RWPE1 (cell line): Measurements from ENCODE around the gene GARIN1A.
"Not testable (repeated sequence)": the region's sequence is repeated elsewhere in the genome, so short reads cannot be mapped to it uniquely, and the experiment has no call there.

Experiments used
- CTCF ChIA-PET: fragments of 350-600 bp; sonication (Branson Sonifier 250); formaldehyde crosslinking; extraction: SDS; loops from one replicate; lab custom pipeline; 2021; lab: Yijun Ruan, JAX
- POLR2A ChIA-PET: fragments of 400-600 bp; formaldehyde crosslinking; extraction: SDS; loops from one replicate; lab custom pipeline; 2020; ENCODE audit warnings: antibody characterized with exemption; ENCODE audit not compliant: low non-redundant PET; lab: Yijun Ruan, JAX
- DNase-seq: peaks from one replicate; pipeline ENCODE4 v3.0.0; 2012; ENCODE audit warnings: low spot score
- H3K27ac ChIP-seq: fragments of 450-650 bp; 2 replicates; pipeline ENCODE4 v1.5.1; 2017
- TF ChIP-seq, protein P1 (sequence below): fragments of 450-650 bp; conservative IDR thresholded peaks from 2 replicates; pipeline ENCODE4 v1.5.1; 2017; ENCODE audit warnings: low read depth, mild to moderate bottlenecking

Gene GARIN1A

DNA sequence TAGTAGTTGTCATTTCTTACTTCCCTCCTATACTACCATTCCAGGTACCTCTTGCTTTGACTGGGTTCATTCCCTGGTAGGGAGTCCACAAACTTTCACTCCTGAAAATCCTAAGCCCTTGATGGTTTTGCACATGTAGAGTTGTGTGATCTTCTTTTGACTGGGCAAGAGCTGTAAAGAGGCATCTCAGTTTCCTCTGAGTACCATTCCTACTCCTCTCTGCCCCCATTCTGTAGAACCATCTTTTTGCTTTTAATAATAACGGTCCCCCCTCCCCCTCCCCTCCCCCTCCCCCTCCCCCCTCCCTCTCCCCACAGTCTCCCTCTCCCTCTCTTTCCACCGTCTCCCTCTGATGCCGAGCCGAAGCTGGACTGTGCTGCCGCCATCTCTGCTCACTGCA is 16.4 kb downstream of the GARIN1A start:
- CTCF ChIA-PET: no interaction called here
- TF ChIP-seq, protein P1, sequence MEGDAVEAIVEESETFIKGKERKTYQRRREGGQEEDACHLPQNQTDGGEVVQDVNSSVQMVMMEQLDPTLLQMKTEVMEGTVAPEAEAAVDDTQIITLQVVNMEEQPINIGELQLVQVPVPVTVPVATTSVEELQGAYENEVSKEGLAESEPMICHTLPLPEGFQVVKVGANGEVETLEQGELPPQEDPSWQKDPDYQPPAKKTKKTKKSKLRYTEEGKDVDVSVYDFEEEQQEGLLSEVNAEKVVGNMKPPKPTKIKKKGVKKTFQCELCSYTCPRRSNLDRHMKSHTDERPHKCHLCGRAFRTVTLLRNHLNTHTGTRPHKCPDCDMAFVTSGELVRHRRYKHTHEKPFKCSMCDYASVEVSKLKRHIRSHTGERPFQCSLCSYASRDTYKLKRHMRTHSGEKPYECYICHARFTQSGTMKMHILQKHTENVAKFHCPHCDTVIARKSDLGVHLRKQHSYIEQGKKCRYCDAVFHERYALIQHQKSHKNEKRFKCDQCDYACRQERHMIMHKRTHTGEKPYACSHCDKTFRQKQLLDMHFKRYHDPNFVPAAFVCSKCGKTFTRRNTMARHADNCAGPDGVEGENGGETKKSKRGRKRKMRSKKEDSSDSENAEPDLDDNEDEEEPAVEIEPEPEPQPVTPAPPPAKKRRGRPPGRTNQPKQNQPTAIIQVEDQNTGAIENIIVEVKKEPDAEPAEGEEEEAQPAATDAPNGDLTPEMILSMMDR: no peak
- POLR2A ChIA-PET: no interaction called here
- DNase-seq: no peak
- H3K27ac ChIP-seq: no peak overlapping the region

DNA sequence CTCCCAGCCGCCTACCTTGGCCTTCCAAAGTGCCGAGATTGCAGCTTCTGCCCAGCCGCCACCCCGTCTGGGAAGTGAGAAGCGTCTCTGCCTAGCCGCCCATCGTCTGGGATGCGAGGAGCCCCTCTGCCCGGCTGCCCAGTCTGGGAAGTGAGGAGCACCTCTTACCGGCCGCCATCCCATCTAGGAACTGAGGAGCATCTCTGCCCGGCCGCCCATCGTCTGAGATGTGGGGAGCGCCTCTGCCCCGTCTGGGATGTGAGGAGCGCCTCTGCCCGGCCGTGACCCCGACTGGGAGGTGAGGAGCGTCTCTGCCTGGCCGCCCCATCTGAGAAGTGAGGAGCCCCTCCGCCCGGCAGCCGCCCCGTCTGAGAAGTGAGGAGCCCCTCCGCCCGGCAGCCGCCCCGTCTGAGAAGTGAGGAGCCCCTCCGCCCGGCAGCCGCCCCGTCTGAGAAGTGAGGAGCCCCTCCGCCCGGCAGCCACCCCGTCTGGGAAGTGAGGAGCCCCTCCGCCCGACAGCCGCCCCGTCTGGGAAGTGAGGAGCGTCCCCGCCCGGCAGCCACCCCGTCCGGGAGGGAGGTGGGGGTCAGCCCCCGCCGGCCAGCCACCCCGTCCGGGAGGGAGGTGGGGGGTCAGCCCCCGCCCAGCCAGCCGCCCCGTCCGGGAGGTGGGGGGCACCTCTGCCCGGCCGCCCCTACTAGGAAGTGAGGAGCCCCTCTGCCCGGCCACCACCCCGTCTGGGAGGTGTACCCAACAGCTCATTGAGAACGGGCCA is 17.3 kb downstream of the GARIN1A start:
- CTCF ChIA-PET, DNase-seq, H3K27ac ChIP-seq, POLR2A ChIA-PET: not testable (repeated sequence)

DNA sequence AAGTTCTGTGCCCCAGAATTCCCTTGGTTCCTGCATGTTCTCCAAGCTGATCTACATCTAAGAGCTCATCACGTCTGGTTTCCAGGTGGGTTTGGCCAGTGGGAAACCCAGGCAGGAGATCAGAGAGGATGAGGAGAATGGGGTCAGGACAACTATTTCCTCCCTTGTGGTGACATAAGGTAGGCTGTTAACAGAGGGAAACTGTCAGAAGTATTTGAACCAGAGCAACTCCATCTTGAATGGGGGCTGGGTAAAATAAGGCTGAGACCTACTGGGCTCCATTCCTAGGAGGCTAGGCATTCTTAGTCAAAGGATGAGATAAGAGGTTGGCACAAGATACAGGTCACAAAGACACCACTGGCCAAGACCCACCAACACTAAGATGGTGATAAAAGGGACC is 19.1 kb downstream of the GARIN1A start:
- DNase-seq: no peak
- POLR2A ChIA-PET: no interaction called here
- H3K27ac ChIP-seq: no peak overlapping the region
- CTCF ChIA-PET: no interaction called here
- TF ChIP-seq, protein P1: no peak

DNA sequence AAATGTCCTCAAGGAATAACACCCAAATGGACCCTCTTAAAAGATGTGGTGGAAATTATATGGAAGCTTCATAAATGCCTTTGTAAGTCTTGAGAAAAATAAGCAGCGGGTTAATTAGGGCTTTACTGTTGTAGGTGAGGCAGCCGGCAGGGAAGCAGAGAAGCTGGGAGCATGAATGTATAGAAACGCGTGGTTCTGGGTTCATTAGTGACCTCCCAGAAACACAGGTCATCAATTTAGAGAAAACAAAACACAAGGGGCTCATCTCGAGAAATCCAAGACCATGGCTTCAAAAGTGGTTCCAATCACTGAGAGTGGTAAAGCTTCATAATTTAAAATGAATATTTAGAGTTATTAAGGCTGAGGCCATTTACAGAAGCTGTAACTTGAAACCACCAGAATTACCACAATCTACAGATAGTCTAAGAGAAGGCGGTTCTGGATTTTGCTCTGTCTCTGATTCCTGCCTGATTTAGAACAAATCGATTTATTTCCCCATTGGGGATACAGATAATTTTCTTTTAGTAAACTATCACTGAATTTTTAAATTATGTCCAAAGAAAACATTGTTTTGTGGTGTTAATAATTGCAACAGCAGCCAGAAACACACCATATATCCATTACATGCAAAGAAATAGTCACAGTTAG is 20.7 kb downstream of the GARIN1A start:
- CTCF ChIA-PET: no interaction called here
- POLR2A ChIA-PET: no interaction called here
- H3K27ac ChIP-seq: no peak overlapping the region
- no peak for DNase-seq
- TF ChIP-seq, protein P1: no peak

DNA sequence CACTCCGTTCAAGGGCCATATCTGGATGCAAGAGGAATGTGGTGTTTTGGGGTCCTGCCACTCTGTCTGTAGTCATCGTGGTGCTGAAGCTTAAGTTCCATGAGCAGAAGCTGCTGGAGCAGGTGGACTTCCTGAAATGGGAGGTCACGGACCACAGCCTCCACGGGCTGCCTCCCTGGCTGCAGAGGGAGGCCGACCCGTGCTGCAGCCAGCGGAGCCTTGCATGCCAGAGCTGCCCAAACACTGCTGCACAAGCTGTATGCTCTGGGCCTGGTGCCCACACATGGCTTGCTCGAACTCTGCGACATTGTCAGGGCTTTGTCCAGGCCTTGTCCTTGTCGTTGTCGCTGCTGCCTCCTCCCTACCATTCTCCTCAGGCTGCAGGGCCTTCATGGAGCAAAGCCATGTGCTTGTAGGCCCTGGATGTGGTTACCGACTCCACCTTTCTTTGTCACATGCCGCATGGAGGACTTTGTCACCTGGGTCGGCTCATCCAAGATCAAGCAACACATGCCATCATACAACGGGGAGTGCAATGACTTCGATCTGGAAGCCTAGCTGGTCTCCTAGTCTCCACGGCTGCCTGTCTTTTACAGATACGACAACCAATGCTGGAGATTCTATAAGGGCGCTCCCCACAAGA is 21.4 kb downstream of the GARIN1A start:
- no peak overlapping the region for H3K27ac ChIP-seq
- ChIA-PET POLR2A (no interaction called here), CTCF (no interaction called here)
- no peak for DNase-seq
- TF ChIP-seq, protein P1: no peak

DNA sequence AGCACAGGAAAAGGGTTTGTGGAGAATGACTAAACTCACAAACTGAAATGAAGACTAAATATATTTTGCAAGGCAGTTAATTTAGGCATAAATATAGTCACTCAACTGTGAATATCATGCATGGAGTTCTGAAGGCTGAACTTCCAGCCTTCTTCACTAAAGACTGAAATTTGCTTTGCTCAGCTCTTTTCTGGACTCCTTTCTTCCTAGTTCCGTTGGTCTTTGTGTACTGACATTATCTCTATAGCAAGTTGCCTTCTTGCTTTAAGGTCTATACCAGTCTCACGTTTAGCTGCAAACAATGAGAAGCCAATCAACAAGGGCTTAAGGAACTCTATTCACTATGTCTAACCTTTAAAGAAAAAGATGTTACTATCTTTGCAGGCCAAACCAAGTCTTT is 22.6 kb downstream of the GARIN1A start:
- no peak overlapping the region for H3K27ac ChIP-seq
- no peak for DNase-seq
- POLR2A ChIA-PET: no interaction called here
- CTCF ChIA-PET: no interaction called here
- TF ChIP-seq, protein P1: no peak
